Coronary artery (tissue), 2 donors: Measurements from ENCODE around the gene ADAMTS10.
"Not testable (repeated sequence)": the region's sequence is repeated elsewhere in the genome, so short reads cannot be mapped to it uniquely, and the experiment has no call there.

ENCODE experiments used
- DNase-seq: peaks from one replicate; pipeline ENCODE4 v3.0.0-alpha.2; 2017; ENCODE audit warnings: low spot score
- H3K27ac ChIP-seq, 2 donors: fragments of 200-600 bp; sonication (generic); one replicate each; pipeline ENCODE4 v1.5.1; 2016 to 2019
- H3K4me3 ChIP-seq: fragments of 200-600 bp; sonication (generic); 2 replicates; pipeline ENCODE4 v1.5.1; 2016; ENCODE audit warnings: mild to moderate bottlenecking, moderate library complexity
- TF ChIP-seq, protein P1 (sequence below): fragments of 200-600 bp; sonication (generic); IDR thresholded peaks from one replicate; pipeline ENCODE4 v1.5.1; 2019; ENCODE audit warnings: antibody characterized with exemption

ADAMTS10 gene

DNA sequence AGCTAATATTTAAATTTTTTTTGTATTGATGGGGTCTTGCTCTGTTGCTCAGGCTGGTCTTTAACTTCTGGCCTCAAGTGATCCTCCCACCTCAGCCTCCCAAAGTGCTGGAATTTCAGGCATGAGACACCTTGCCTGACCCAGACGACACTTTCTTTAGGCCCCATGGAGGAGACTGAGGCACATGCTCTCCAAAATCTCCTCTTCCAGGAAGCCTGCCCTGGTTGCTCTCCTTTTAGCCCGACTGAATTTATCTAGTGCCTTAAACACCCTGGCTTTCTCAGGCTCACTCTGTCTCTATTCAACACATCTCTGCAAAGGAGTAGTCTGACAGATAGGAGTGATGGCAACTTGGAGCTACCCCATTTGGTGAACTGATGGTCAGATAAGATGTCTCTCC lies 52.2 kb downstream of the ADAMTS10 start:
- TF ChIP-seq, protein P1, sequence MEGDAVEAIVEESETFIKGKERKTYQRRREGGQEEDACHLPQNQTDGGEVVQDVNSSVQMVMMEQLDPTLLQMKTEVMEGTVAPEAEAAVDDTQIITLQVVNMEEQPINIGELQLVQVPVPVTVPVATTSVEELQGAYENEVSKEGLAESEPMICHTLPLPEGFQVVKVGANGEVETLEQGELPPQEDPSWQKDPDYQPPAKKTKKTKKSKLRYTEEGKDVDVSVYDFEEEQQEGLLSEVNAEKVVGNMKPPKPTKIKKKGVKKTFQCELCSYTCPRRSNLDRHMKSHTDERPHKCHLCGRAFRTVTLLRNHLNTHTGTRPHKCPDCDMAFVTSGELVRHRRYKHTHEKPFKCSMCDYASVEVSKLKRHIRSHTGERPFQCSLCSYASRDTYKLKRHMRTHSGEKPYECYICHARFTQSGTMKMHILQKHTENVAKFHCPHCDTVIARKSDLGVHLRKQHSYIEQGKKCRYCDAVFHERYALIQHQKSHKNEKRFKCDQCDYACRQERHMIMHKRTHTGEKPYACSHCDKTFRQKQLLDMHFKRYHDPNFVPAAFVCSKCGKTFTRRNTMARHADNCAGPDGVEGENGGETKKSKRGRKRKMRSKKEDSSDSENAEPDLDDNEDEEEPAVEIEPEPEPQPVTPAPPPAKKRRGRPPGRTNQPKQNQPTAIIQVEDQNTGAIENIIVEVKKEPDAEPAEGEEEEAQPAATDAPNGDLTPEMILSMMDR = no peak
- no peak for DNase-seq
- H3K27ac ChIP-seq = no peak overlapping the region
- no peak overlapping the region for H3K4me3 ChIP-seq

DNA sequence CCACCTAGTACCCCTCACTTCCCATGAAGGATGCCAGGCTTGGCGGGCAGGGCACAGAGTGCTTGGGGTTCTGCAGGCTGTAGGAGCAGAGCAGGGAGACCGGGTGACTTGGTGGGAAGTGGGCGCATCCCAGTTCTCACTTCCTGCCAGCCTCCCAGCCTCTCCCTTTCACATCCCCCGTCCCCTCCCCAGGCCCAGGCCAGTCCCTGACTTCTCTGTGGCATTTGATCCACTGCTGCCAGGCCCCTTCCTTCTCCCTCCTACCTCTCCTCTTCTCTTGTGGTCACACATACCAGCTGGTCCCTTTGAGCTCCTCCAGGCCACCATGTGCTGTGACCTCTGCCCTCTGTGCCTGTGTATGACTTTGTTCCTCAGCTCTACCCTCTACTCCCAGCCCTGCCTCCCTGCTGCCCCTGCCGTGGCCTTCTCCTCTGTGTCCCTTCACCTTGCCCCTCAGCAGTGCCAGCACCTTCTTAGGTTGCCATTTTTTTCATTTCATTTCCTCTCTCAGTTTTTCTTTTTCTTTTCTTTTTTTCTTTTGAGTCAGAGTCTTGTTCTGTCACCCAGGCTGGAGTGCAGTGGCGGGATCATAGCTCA lies 52.8 kb downstream of the ADAMTS10 start:
- DNase-seq = no peak
- TF ChIP-seq, protein P1 = no peak
- Histone ChIP-seq H3K4me3 (no peak overlapping the region), H3K27ac (no peak overlapping the region)

DNA sequence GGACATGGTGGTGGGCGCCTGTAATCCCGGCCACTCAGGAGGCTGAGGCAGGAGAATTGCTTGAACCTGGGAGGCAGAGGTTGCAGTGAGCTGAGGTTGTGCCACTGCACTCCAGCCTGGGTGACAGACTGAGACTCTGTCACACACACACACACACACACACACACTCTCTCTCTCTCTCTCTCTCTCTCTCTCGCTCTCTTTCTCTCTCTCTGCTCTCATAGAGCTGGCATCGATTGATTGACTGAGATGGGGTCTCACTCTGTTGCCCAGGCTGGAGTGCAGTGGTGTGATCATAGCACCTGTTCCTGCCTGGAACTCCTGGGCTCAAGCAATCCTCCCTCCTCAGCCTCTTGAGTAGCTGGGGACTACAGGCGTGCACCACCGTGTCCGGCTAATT lies 56.8 kb downstream of the ADAMTS10 start:
- not testable (repeated sequence) for DNase-seq, H3K4me3 ChIP-seq, H3K27ac ChIP-seq

DNA sequence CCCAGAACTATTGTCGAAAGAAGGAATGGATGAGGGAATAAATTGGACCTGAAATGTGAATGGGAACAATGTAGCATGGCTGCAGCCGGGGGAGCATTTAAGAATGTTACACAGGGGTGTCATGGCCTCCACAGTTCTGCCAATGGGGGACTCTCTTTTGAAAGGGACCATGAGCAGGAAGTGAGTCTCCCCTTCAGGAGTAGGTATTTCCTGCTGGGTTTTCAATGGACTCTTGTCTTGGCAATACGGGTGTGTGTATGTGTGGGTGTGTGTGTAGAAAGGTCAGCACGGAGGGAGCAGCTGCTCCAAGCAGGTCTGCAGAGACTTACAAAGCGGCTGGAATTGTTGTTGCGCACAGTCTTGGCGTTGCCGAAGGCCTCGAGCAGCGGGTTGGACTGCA lies 57.7 kb downstream of the ADAMTS10 start:
- TF ChIP-seq, protein P1 = no peak
- DNase-seq = no peak
- Histone ChIP-seq H3K4me3 (no peak overlapping the region), H3K27ac (no peak overlapping the region)

DNA sequence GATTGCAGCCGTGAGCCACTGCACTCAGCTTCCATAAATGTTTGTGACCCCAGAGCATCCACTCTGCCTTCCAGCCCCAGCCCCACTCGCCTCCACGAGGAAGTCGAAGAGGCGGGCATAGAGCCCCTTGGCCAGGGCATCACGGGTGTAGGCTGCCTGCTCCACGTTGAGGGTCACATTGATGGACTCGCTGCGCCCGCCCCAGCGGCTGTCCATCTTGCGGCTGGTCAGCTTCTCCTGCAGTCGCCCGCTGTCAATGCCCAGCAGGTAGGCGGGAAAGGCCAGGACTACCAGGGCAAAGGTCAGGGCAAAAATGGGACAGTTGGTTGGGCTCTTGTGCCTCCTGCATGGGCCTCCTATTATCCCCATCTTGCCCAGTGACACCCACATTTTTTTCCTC lies 60.4 kb downstream of the ADAMTS10 start:
- no peak for DNase-seq
- no peak overlapping the region for H3K4me3 ChIP-seq
- H3K27ac ChIP-seq = no peak overlapping the region
- TF ChIP-seq, protein P1 = no peak

DNA sequence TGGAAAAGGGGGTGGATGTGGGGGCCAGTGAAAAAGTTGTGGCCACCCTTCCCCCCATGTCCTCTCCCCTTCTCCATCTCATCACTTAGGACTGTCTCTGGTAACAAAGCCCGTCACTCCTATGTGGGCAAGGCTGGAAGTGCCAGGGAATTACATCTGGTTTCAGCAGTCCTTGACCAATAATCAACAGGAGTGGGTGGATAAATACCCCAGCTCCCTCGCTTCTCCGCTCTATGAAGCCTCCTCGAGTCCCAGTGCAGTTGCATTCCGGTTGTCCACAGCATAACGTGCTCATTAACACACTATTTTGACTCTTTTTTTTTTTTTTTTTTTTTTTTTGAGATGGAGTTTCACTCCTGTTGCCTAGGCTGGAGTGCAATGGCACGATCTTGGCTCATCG lies 64.8 kb downstream of the ADAMTS10 start:
- DNase-seq = no peak
- no peak overlapping the region for H3K27ac ChIP-seq
- TF ChIP-seq, protein P1 = no peak
- H3K4me3 ChIP-seq = no peak overlapping the region

DNA sequence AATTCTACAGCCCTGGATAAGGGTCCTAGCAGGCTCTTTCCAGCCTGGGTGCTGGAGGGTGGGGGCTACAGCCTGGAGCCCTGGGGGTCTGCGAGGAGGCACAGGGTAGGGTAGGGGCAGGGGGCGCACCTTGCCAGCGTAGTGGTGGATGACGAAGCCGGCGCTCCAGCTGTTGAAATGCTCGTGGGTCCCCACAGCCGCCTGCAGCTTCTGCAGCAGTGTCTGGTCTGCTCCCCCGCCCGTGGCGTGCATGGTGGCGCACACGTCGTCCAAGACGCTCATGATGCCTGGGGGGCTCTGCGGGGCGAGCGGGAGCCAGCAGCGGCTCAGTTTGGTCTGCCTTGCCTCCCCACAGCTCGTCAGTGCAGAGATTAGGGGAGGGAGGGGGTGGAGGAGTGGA lies 66.3 kb downstream of the ADAMTS10 start:
- no peak overlapping the region for H3K4me3 ChIP-seq
- no peak overlapping the region for H3K27ac ChIP-seq
- TF ChIP-seq, protein P1 = no peak
- DNase-seq = no peak
